SH-SY5Y (cell line): Measurements from ENCODE around the gene PDE6H.

Source experiments
- GATA2 ChIP-seq: IDR thresholded peaks from 2 replicates; pipeline ENCODE4 v1.6.1; 2011; ENCODE audit warnings: mild to moderate bottlenecking, low read depth, low read length
- GATA3 ChIP-seq: IDR thresholded peaks from 2 replicates; pipeline ENCODE4 v1.6.1; 2011; ENCODE audit warnings: low read depth, mild to moderate bottlenecking, low read length, moderate library complexity

DNA sequence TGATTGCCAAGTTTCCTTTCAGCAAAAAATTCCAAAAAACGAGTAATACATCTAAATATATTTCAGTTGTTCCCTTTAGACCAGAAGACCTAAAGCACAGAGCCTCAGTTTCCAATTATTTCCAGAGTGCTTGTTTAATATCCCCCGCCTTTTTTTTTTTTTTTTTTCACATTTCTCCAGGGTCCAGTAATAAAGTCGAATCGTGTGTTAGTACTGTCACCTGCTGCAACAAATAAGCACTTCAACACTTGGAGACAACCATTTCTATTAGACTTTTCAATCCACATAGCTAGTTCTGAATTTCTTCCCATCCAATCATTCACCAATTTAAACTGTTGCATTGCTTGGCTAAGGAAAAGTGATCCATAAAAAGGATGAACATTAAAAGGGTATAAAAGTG is 13.6 kb downstream of the PDE6H start:
- TF ChIP-seq GATA2 (no peak), GATA3 (no peak)
